Measurements from ENCODE around the gene USP6NL. TPM values are rescaled to one million over a fixed set of nuclear protein-coding genes. Genes with fewer than 3 reads are reported as not detected.

The USP6NL gene
- total RNA-seq, 1 experiment from 2014 or later = 24.6 TPM

DNA sequence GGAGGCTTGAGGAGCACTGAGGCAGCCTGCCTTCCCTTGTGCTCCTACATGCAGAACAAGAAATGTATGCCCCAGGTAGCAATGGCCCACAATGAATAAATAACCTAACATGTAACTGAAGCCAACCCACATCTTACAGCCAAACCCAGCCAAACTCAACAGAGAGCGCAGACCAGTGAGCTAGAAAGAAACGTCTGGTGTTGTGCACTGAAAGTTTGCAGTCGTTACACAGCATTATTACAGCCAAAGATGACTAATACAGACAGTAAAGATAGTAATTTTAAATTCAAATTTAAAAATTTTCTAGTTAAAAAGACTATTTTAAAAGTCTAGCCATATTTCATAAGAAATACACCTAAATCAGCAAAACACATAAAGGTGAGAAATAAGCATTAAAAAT is 11.2 kb downstream of the USP6NL start:
- POLR2A ChIA-PET = no interaction called here
- no peaks in the 10 kb centered on the region for H3K9me2 ChIP-seq (ENCODE audit: insufficient read depth)
- no peaks in the 10 kb centered on the region for H3K9me3 ChIP-seq (ENCODE audit: control insufficient read depth in 1 of 2, insufficient read depth in 1 of 2, low read depth in 1 of 2, low read length in 2 of 2)
- TF ChIP-seq ATF3 (IDR thresholded peaks at IDR 0.05) (no peak), POLR2A (IDR thresholded peaks at IDR 0.05; ENCODE audit: borderline replicate concordance, extremely low read depth, insufficient read depth, insufficient read length) (no peak), POLR2AphosphoS5 (IDR thresholded peaks at IDR 0.05; ENCODE audit: low read depth, low read length) (no peak), FOSL1 (IDR thresholded peaks at IDR 0.05; ENCODE audit: low read depth) (no peak), CTCF (IDR thresholded peaks at IDR 0.05 in 2 of 3, conservative IDR thresholded peaks at IDR 0.05 in 1 of 3; ENCODE audit: borderline replicate concordance in 1 of 3, insufficient read depth in 1 of 3, low read depth in 2 of 3, low read length in 2 of 3) (no peak), CBX3 (IDR thresholded peaks at IDR 0.05; ENCODE audit: low read depth) (no peak), EGR1 (IDR thresholded peaks at IDR 0.05; ENCODE audit: low read depth) (no peak), YY1 (IDR thresholded peaks at IDR 0.05; ENCODE audit: extremely low read depth, insufficient replicate concordance, low read depth, low read length) (no peak), ZFX (IDR thresholded peaks at IDR 0.05) (no peak)
- H3K4me3 ChIP-seq (replicated peaks in 1 of 2; ENCODE audit: low read depth in 1 of 2, low read length in 2 of 2) = no peak overlapping the region
- H2AFZ ChIP-seq (ENCODE audit: low read depth, low read length, poor library complexity, severe bottlenecking) = no peak overlapping the region
- intact Hi-C loops (cut with micrococcal nuclease) = no loop called here
- H3K27me3 ChIP-seq (ENCODE audit: insufficient read depth, low read length) = no peaks in the 10 kb centered on the region
- no TSS peak for BruUV-seq (replicated peaks)
- no peak overlapping the region for H3K4me2 ChIP-seq (ENCODE audit: low read length)
- H3K27ac ChIP-seq (ENCODE audit: low read depth, low read length) = no peak overlapping the region
- CTCF ChIA-PET = no interaction called here
- H3K9ac ChIP-seq (ENCODE audit: low read length) = no peak overlapping the region
- peaks cover 97% of the 10 kb centered on the region for H3K79me2 ChIP-seq (ENCODE audit: insufficient read depth, low read length)
- H3K36me3 ChIP-seq (ENCODE audit: control insufficient read depth in 1 of 2, insufficient read depth in 2 of 2, low read length in 2 of 2) = no peaks in the 10 kb centered on the region
- no peak for ATAC-seq
- RAD21 ChIA-PET (ENCODE audit: low non-redundant PET in 1 of 2, low total read pairs in 2 of 2, uncharacterized antibody in 2 of 2, unreplicated experiment in 2 of 2) = no interaction called here
- H4K20me1 ChIP-seq (ENCODE audit: insufficient read depth) = peaks cover 4% of the 10 kb centered on the region; the same call in 1 of the 2 replicates
- H3K4me1 ChIP-seq (ENCODE audit: control insufficient read depth in 1 of 2, insufficient read depth in 2 of 2, low read length in 2 of 2) = peaks cover 14 to 29% of the 10 kb centered on the region in 2 experiments
- no peak for DNase-seq (ENCODE audit: low read depth, low spot score)
